Effector memory CD4-positive, alpha-beta T cell (primary cell): Measurements from ENCODE around the gene TRPM3.

Experiments
- DNase-seq, 3 donors: peaks; one replicate each; pipeline ENCODE4 v3.0.0-alpha.2; 2020
- H3K27ac ChIP-seq: 2 replicates; pipeline ENCODE4 v1.7.0; 2013; ENCODE audit warnings: mild to moderate bottlenecking, low read length, moderate library complexity; ENCODE audit not compliant: insufficient read depth, poor library complexity, severe bottlenecking
- H3K27me3 ChIP-seq: replicated peaks from 2 replicates; pipeline ENCODE4 v1.7.0; 2013; ENCODE audit warnings: mild to moderate bottlenecking, low read length; ENCODE audit not compliant: insufficient read depth, control insufficient read depth, poor library complexity, severe bottlenecking
- H3K36me3 ChIP-seq: 2 replicates; pipeline ENCODE4 v1.7.0; 2013; ENCODE audit warnings: mild to moderate bottlenecking, low read length, moderate library complexity; ENCODE audit not compliant: control insufficient read depth, insufficient read depth
- H3K4me1 ChIP-seq: 2 replicates; pipeline ENCODE4 v1.7.0; 2013; ENCODE audit warnings: low read length, mild to moderate bottlenecking; ENCODE audit not compliant: control insufficient read depth, insufficient read depth, poor library complexity, severe bottlenecking
- H3K4me3 ChIP-seq: 2 replicates; pipeline ENCODE4 v1.7.0; 2013; ENCODE audit warnings: low read length, low read depth, mild to moderate bottlenecking; ENCODE audit not compliant: insufficient read depth, poor library complexity, severe bottlenecking
- H3K9me3 ChIP-seq: 2 replicates; pipeline ENCODE4 v1.7.0; 2013; ENCODE audit warnings: mild to moderate bottlenecking, low read length, moderate library complexity; ENCODE audit not compliant: control insufficient read depth

The TRPM3 gene

DNA sequence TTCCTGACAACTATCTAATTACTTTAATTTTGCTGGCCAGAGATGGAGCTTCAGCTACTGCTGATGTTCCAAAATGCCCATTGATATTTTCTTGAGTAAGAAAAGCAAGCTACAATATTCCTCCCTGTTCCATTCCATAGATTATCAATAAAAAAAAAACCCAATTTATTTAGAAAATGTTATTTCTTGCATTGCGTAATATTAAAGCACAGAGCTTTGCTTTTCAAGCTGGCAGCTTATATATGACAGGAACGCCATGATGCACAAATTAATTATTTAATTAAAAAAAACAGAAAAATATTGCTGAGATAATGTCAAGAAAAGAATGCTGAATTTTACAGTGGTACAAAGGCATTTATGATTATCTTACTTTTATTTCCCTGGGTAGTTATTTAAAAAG is 47.9 kb downstream of the TRPM3 start:
- no peaks in the 10 kb centered on the region for H3K9me3 ChIP-seq
- no peaks in the 10 kb centered on the region for H3K4me1 ChIP-seq
- H3K27ac ChIP-seq = no peak overlapping the region
- no peak overlapping the region for H3K4me3 ChIP-seq
- no peaks in the 10 kb centered on the region for H3K27me3 ChIP-seq
- DNase-seq = no peak
- H3K36me3 ChIP-seq = no peaks in the 10 kb centered on the region

DNA sequence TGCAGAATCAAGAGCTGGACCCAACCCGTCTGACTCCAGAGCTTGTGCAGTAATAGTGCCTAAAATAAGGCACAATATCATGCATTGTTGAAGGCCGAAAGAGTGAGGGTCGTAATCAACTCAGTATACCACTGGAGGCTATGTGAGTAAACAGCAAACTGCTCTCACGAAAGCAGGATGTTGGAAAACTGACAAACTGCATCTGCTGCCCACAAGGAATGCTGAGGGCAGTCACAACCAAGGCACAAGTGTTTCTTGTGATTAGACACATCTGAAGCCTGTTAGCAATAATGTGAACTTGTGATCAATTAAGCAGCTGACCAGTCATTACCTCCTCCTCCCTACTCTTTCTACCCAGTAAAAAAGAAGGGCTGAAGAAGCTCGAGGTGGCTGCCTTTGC is 48.8 kb downstream of the TRPM3 start:
- H3K4me1 ChIP-seq = no peaks in the 10 kb centered on the region
- no peak overlapping the region for H3K27ac ChIP-seq
- H3K36me3 ChIP-seq = no peaks in the 10 kb centered on the region
- H3K9me3 ChIP-seq = no peaks in the 10 kb centered on the region
- DNase-seq = no peak
- H3K4me3 ChIP-seq = no peak overlapping the region
- H3K27me3 ChIP-seq = no peaks in the 10 kb centered on the region

DNA sequence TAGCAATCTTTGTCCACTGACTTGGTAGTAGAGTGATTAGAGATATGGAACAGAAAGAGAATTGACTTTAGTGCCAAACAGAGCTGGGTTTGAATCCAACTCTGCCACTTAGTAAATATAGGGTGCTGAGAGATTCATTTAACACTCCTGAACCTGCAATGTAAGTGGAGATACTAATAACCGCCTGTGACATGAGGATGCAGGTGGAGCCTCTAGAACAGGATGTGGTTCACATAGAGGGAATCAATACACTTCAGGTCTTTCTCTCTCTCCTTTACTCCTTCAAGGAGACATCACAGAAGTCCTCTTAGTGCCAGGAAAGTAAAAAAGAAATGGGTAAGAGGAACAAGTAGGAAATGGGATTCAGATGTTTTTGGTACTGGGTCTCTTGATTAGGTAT is 49.8 kb downstream of the TRPM3 start:
- Histone ChIP-seq H3K27ac (no peak overlapping the region), H3K4me1 (no peaks in the 10 kb centered on the region), H3K4me3 (no peak overlapping the region), H3K27me3 (no peaks in the 10 kb centered on the region), H3K36me3 (no peaks in the 10 kb centered on the region), H3K9me3 (no peaks in the 10 kb centered on the region)
- DNase-seq = no peak

DNA sequence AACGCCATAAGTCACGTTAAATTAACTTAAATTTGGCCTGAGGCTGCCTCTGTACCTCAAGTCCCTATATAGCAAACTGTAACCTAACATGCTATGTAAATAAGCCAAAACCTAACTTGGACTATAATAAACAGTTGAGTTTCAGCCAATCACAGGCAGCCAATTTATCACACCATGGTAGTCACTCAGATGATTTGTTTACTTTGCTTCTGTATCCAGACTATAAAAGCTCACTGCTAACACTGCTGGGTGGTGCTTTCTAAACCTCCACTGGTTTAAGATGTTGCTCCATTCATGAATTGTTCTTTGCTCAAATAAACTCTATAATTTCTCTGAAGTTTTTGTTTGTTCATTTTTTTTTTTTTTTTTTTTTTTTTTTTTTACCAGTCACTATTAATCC is 62.8 kb downstream of the TRPM3 start:
- Histone ChIP-seq H3K4me1 (no peaks in the 10 kb centered on the region), H3K36me3 (no peaks in the 10 kb centered on the region), H3K4me3 (no peak overlapping the region), H3K27me3 (no peaks in the 10 kb centered on the region), H3K9me3 (no peaks in the 10 kb centered on the region), H3K27ac (no peak overlapping the region)
- no peak for DNase-seq

DNA sequence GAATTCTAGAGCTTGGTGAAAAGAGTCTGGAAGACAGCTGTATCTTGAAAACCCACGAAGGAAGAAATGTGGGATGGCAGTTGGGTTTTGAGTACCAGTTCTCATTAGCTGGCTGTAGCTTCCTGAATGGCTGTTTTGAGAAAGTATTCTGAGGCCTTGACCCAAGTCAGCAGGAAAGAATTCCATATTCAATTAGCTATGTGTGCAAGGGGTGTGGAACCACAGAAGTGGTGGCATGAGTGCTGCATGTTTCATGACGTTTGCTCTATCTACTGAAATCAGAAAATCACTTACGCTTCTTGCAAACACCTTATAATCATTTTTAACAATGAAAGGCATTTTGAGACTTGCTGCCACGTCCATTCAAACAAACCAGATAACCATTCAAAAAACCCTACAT is 69.1 kb downstream of the TRPM3 start:
- no peaks in the 10 kb centered on the region for H3K9me3 ChIP-seq
- H3K36me3 ChIP-seq = no peaks in the 10 kb centered on the region
- H3K27ac ChIP-seq = no peak overlapping the region
- H3K4me3 ChIP-seq = no peak overlapping the region
- no peak for DNase-seq
- no peaks in the 10 kb centered on the region for H3K4me1 ChIP-seq
- no peaks in the 10 kb centered on the region for H3K27me3 ChIP-seq

DNA sequence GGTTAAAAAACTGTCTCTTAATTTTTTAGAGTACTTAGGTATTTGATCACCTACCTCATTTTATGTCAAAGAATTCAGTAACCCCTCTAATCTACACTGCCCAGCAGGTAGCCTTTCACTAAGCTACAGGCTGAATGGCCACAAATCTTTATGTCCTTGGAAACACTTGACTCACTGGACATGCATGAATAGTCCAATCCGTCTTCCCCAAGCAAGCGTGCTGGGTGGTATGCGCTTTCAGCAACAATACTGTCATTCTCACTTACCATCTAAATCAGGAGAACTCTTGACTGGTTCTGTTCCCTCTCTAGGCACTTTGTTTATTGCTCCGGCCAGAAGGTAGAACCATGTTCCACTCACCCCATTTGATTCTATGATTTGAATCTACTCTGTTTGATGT is 73.1 kb downstream of the TRPM3 start:
- Histone ChIP-seq H3K4me1 (no peaks in the 10 kb centered on the region), H3K27me3 (no peaks in the 10 kb centered on the region), H3K36me3 (no peaks in the 10 kb centered on the region), H3K9me3 (no peaks in the 10 kb centered on the region), H3K27ac (no peak overlapping the region), H3K4me3 (no peak overlapping the region)
- DNase-seq = no peak

DNA sequence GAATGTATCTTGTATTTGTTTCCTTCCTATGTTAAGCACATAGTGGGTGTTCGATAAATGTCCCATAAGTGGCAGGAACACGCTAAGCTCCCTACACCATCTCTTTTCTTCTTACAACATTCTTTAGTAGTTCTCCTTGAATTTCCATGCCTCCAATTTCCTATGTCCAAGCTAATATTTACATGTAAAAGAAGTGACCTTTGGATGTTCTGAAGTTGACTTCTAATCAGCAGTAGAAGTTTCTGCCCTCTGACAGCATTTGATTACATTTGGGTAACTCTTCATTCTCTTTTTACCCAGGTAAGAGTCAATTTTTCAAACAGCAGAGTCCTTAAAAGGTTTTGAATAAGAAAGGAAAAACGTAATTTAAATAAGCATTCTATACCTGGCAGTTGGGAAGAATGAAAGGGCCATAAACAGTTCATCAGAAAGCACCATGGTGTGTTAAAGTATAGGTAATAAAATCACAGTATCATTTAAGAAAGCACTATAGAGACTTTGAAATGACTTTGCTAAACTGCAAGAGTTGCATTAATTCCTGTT is 78.9 kb downstream of the TRPM3 start:
- DNase-seq = no peak
- Histone ChIP-seq H3K27me3 (no peaks in the 10 kb centered on the region), H3K4me3 (no peak overlapping the region)

DNA sequence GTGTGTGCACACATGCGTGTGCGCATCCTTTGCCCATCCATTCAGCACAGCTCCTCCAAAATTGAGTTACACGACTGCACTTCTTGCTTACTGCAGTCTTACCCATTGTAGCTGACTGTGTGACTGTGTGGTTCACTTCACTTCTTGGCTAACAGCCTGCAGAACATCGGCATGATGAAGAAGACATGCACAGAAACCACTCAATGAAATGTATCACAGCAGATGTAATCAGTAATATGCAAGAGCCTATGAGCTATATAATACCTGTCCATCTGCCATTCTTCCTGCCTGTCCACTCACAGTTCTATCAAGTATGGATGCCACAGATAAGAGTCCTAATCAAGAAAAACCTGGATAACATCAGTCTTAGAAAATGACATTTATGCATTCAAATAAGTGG is 83.9 kb downstream of the TRPM3 start:
- H3K36me3 ChIP-seq = no peaks in the 10 kb centered on the region

More for the DNA sequence above, 78.9 kb downstream of the TRPM3 start:
- H3K4me1 ChIP-seq = no peaks in the 10 kb centered on the region
- H3K9me3 ChIP-seq = no peaks in the 10 kb centered on the region
- H3K36me3 ChIP-seq = no peaks in the 10 kb centered on the region
- no peak overlapping the region for H3K27ac ChIP-seq

DNA sequence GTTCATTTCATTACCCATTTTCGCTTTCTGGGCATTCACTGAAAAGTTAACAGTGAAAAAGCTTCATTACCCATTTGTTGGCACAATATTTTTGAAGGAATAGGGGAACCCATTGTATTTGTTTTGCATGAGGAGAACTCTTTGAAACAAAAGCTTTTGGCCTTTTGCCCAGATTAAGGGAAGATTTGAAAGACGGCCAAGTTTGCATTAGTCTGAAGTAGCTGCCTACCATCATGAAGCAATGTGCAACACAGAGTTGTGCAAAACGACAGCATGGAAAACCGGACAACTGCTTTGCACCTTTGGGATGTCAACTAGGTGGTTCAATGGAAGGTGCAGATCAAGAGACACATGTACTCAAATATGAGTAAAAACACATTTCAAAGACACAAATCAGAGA is 84.9 kb downstream of the TRPM3 start:
- H3K36me3 ChIP-seq = no peaks in the 10 kb centered on the region
- no peaks in the 10 kb centered on the region for H3K9me3 ChIP-seq
- H3K27ac ChIP-seq = no peak overlapping the region
- DNase-seq = no peak
- no peaks in the 10 kb centered on the region for H3K27me3 ChIP-seq
- H3K4me3 ChIP-seq = no peak overlapping the region
- H3K4me1 ChIP-seq = no peaks in the 10 kb centered on the region

More for the DNA sequence above, 83.9 kb downstream of the TRPM3 start:
- no peak overlapping the region for H3K4me3 ChIP-seq
- H3K27me3 ChIP-seq = no peaks in the 10 kb centered on the region
- H3K4me1 ChIP-seq = no peaks in the 10 kb centered on the region
- no peak for DNase-seq
- H3K27ac ChIP-seq = no peak overlapping the region
- H3K9me3 ChIP-seq = no peaks in the 10 kb centered on the region

DNA sequence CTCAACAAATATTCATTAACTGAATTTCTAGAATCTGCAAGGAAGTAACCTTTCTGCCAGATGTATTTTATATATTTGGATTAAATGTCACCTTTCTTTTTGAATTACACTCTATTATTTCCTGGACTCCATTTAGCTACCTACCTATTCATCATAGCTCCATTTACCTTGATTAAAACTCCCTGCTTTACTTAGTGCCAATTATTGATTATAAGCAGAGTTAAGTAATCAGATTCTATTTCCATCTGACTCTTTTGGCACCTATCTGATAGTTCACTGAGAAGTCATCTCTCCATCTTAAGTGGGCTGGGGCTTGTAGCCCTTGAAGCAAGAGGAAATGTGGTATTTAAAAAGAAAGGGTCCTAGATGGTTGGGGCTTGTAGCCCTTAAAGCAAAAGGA is 88.6 kb downstream of the TRPM3 start:
- DNase-seq = no peak
- Histone ChIP-seq H3K4me1 (no peaks in the 10 kb centered on the region), H3K27ac (no peak overlapping the region), H3K4me3 (no peak overlapping the region), H3K27me3 (no peaks in the 10 kb centered on the region), H3K9me3 (no peaks in the 10 kb centered on the region), H3K36me3 (no peaks in the 10 kb centered on the region)

DNA sequence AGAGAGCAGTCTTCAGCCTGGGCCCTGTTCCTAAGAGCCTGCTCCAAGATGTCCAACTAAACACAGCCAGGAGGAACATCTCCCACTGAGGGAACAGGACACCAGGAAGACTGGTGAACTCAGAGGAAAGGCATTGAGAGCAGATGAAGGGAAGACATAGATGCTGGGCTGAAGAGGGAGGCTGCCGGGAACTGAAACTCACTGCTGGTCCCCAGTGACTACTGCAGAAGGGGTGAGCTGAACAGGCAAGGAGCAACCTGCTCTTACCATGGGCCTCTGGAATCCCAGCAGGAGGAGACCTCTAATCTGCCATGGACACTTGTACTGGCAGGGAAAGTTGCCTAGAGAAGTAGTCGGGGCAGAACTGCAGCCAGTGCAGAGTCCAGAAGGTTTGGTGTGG is 95.7 kb downstream of the TRPM3 start:
- DNase-seq = no peak
- Histone ChIP-seq H3K9me3 (no peaks in the 10 kb centered on the region), H3K36me3 (no peaks in the 10 kb centered on the region), H3K4me3 (no peak overlapping the region), H3K27ac (no peak overlapping the region), H3K4me1 (no peaks in the 10 kb centered on the region), H3K27me3 (no peaks in the 10 kb centered on the region)
